H9 (cell line): ENCODE data around the gene MAPK11. TPM values are rescaled to one million over a fixed set of nuclear protein-coding genes. Genes with fewer than 3 reads are reported as not detected.

Experiments
- DNase-seq: peaks from one replicate; pipeline ENCODE4 v3.0.0-alpha.2; 2017
- H2AFZ ChIP-seq: one replicate; pipeline ENCODE4 v1.6.1; 2013; ENCODE audit warnings: mild to moderate bottlenecking, low read length, control low read depth, moderate library complexity
- H2AK5ac ChIP-seq: 2 replicates; pipeline ENCODE4 v1.6.1; 2013; ENCODE audit warnings: low read length, control low read depth, mixed read lengths; ENCODE audit not compliant: insufficient read length
- H2BK120ac ChIP-seq: one replicate; pipeline ENCODE4 v1.6.1; 2013; ENCODE audit warnings: low read depth, mild to moderate bottlenecking, low read length, control low read depth, inconsistent platforms; ENCODE audit not compliant: poor library complexity, severe bottlenecking
- H2BK12ac ChIP-seq: 2 replicates; pipeline ENCODE4 v1.6.1; 2013; ENCODE audit warnings: low read length, control low read depth, mixed read lengths, low read depth; ENCODE audit not compliant: insufficient read length
- H2BK15ac ChIP-seq: 2 replicates; pipeline ENCODE4 v1.6.1; 2013; ENCODE audit warnings: low read depth, low read length, control low read depth
- H2BK20ac ChIP-seq: one replicate; pipeline ENCODE4 v1.6.1; 2013; ENCODE audit warnings: low read depth, mild to moderate bottlenecking, low read length, control low read depth, inconsistent platforms; ENCODE audit not compliant: poor library complexity, severe bottlenecking
- H2BK5ac ChIP-seq: 2 replicates; pipeline ENCODE4 v1.6.1; 2013; ENCODE audit warnings: low read length, control low read depth, mixed read lengths; ENCODE audit not compliant: insufficient read length
- H3K14ac ChIP-seq: 2 replicates; pipeline ENCODE4 v1.6.1; 2013; ENCODE audit warnings: low read length, control low read depth; ENCODE audit not compliant: insufficient read depth
- H3K18ac ChIP-seq: 2 replicates; pipeline ENCODE4 v1.6.1; 2013; ENCODE audit warnings: low read depth, mild to moderate bottlenecking, mixed read lengths, low read length, control low read depth; ENCODE audit not compliant: insufficient read length
- H3K23ac ChIP-seq: 2 replicates; pipeline ENCODE4 v1.6.1; 2013; ENCODE audit warnings: low read length, control low read depth, mixed read lengths, low read depth; ENCODE audit not compliant: insufficient read length
- H3K23me2 ChIP-seq: 2 replicates; pipeline ENCODE4 v1.6.1; 2013; ENCODE audit warnings: low read depth, mild to moderate bottlenecking, mixed read lengths, low read length, control low read depth; ENCODE audit not compliant: insufficient read length, poor library complexity, severe bottlenecking
- H3K27ac ChIP-seq: 2 replicates; pipeline ENCODE4 v1.5.1; 2013; ENCODE audit warnings: low read length, control low read depth, mixed read lengths, low read depth; ENCODE audit not compliant: insufficient read length
- H3K27me3 ChIP-seq: 2 replicates; pipeline ENCODE4 v1.6.1; 2013; ENCODE audit warnings: low read length, control low read depth, inconsistent platforms; ENCODE audit not compliant: insufficient read depth
- H3K4ac ChIP-seq: 2 replicates; pipeline ENCODE4 v1.6.1; 2013; ENCODE audit warnings: low read depth, mild to moderate bottlenecking, control low read depth, inconsistent platforms, low read length, moderate library complexity
- H3K4me1 ChIP-seq: 2 replicates; pipeline ENCODE4 v1.6.1; 2013; ENCODE audit warnings: low read length, control low read depth, inconsistent platforms; ENCODE audit not compliant: insufficient read depth
- H3K4me2 ChIP-seq: 2 replicates; pipeline ENCODE4 v1.6.1; 2013; ENCODE audit warnings: low read length, control low read depth, mixed read lengths; ENCODE audit not compliant: insufficient read length, insufficient read depth
- H3K56ac ChIP-seq: 2 replicates; pipeline ENCODE4 v1.6.1; 2013; ENCODE audit warnings: low read depth, mild to moderate bottlenecking, mixed read lengths, low read length, control low read depth; ENCODE audit not compliant: insufficient read length
- H3K79me1 ChIP-seq: 2 replicates; pipeline ENCODE4 v1.6.1; 2013; ENCODE audit warnings: low read depth, mild to moderate bottlenecking, moderate library complexity, low read length, control low read depth, inconsistent platforms; ENCODE audit not compliant: insufficient read depth, poor library complexity, severe bottlenecking
- H3K79me2 ChIP-seq: 2 replicates; pipeline ENCODE4 v1.6.1; 2013; ENCODE audit warnings: low read length, control low read depth, inconsistent platforms; ENCODE audit not compliant: insufficient read depth
- H3K9ac ChIP-seq: 2 replicates; pipeline ENCODE4 v1.6.1; 2013; ENCODE audit warnings: low read length, control low read depth, mixed read lengths; ENCODE audit not compliant: insufficient read length; ENCODE audit errors: extremely low read depth
- H3K9me3 ChIP-seq: one replicate; pipeline ENCODE4 v1.6.1; 2013; ENCODE audit warnings: low read depth, low read length, inconsistent platforms; ENCODE audit not compliant: control insufficient read depth
- H3T11ph ChIP-seq: one replicate; pipeline ENCODE4 v1.6.1; 2013; ENCODE audit warnings: mild to moderate bottlenecking, low read length, control low read depth, inconsistent platforms
- H4K20me1 ChIP-seq: one replicate; pipeline ENCODE4 v1.6.1; 2013; ENCODE audit not compliant: control insufficient read depth, insufficient read length, insufficient read depth
- H4K5ac ChIP-seq: 2 replicates; pipeline ENCODE4 v1.6.1; 2013; ENCODE audit warnings: low read depth, mild to moderate bottlenecking, mixed read lengths, low read length, control low read depth; ENCODE audit not compliant: insufficient read length
- H4K8ac ChIP-seq: replicated peaks from 2 replicates; pipeline ENCODE4 v1.6.1; 2013; ENCODE audit warnings: low read length, control low read depth, mixed read lengths, low read depth; ENCODE audit not compliant: insufficient read length
- H4K91ac ChIP-seq: 2 replicates; pipeline ENCODE4 v1.6.1; 2013; ENCODE audit warnings: low read depth, mild to moderate bottlenecking, moderate library complexity, mixed read lengths, low read length, control low read depth; ENCODE audit not compliant: insufficient read length
- H3K27ac Mint-ChIP-seq, 3 experiments: 2 replicates in 2 of 3; 3 replicates in 1 of 3; pipeline ENCODE4 v1.8.0; 2020 to 2021; ENCODE audit warnings: mixed read lengths in 3 of 3, mild to moderate bottlenecking in 1 of 3, moderate library complexity in 1 of 3
- H3K27me3 Mint-ChIP-seq: 2 replicates; pipeline ENCODE4 v1.8.0; 2021; ENCODE audit warnings: low read depth, mild to moderate bottlenecking, moderate library complexity, mixed read lengths
- H3K36me3 Mint-ChIP-seq, 3 experiments: 2 replicates in 2 of 3; 3 replicates in 1 of 3; pipeline ENCODE4 v1.8.0; 2020 to 2021; ENCODE audit warnings: low read depth in 3 of 3, mixed read lengths in 3 of 3; ENCODE audit not compliant: insufficient read depth in 1 of 3
- H3K4me1 Mint-ChIP-seq, 2 experiments: 2 replicates each; pipeline ENCODE4 v1.8.0; 2020; ENCODE audit warnings: mixed read lengths in 2 of 2
- H3K4me3 Mint-ChIP-seq, 2 experiments: 2 replicates in 1 of 2; 3 replicates in 1 of 2; pipeline ENCODE4 v1.8.0; 2020 to 2021; ENCODE audit warnings: mild to moderate bottlenecking in 2 of 2, mixed read lengths in 2 of 2, moderate library complexity in 1 of 2
- H3K9me3 Mint-ChIP-seq, 2 experiments: 2 replicates in 1 of 2; 3 replicates in 1 of 2; pipeline ENCODE4 v1.8.0; 2020; ENCODE audit warnings: mild to moderate bottlenecking in 2 of 2, mixed read lengths in 2 of 2, moderate library complexity in 1 of 2
- WGBS: extraction: QIAGEN DNeasy Blood & Tissue Kit; methylation state at CpG from one replicate; pipeline ENCODE4 v1.1.7; 2013; ENCODE audit warnings: missing lambda C conversion rate, low lambda C conversion rate, mixed read lengths; ENCODE audit not compliant: insufficient read length; ENCODE audit errors: extremely low coverage; 5-methylcytosine and 5-hydroxymethylcytosine counted together
- total RNA-seq: library from RNA; stranded (reverse); gene quantifications from 2 replicates; pipeline ENCODE4 v1.2.1, GENCODE V29; 2021
- TF ChIP-seq, protein P1 (sequence below): fragments of 200-600 bp; sonication (generic); conservative IDR thresholded peaks from 3 replicates; pipeline ENCODE4 v1.8.0; 2021; ENCODE audit warnings: antibody characterized with exemption, mild to moderate bottlenecking

The MAPK11 gene
- total RNA-seq, 1 experiment from 2014 or later, result 1.5 TPM

DNA sequence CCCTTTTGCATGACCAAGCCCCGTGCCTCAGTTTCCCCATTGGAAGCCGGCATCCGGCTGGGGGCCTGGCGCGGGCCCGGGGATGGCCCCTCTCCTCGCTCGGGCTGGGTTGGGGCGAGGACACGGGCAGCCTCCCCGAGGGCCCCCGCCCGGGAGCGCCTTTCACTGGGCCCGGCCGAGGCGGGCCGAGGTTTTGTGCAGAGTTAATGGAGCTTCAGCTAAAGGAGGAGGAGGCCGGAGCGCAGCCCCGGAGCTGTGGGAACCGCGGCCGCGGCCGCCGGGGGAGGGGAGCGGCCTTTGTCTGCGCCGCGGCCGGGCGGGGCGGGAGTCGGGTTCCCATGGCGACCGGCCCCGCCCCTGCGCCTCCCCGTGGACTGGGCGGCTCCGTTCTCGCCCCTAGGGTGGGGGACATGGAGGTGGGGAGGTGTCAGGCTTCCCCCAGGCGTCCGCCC, 1.4 kb upstream of the MAPK11 start:
- TF ChIP-seq, protein P1, sequence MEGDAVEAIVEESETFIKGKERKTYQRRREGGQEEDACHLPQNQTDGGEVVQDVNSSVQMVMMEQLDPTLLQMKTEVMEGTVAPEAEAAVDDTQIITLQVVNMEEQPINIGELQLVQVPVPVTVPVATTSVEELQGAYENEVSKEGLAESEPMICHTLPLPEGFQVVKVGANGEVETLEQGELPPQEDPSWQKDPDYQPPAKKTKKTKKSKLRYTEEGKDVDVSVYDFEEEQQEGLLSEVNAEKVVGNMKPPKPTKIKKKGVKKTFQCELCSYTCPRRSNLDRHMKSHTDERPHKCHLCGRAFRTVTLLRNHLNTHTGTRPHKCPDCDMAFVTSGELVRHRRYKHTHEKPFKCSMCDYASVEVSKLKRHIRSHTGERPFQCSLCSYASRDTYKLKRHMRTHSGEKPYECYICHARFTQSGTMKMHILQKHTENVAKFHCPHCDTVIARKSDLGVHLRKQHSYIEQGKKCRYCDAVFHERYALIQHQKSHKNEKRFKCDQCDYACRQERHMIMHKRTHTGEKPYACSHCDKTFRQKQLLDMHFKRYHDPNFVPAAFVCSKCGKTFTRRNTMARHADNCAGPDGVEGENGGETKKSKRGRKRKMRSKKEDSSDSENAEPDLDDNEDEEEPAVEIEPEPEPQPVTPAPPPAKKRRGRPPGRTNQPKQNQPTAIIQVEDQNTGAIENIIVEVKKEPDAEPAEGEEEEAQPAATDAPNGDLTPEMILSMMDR, result no peak
- Histone ChIP-seq H4K5ac (no peak overlapping the region), H4K8ac (no peak overlapping the region), H2BK5ac (no peak overlapping the region), H2AK5ac (no peak overlapping the region), H3K18ac (no peak overlapping the region), H3K23ac (no peak overlapping the region), H3K79me2 (no peaks in the 10 kb centered on the region), H3K14ac (no peak overlapping the region), H3K56ac (no peak overlapping the region), H4K91ac (no peak overlapping the region), H3K79me1 (no peaks in the 10 kb centered on the region), H3K27ac (no peak overlapping the region), H4K20me1 (no peaks in the 10 kb centered on the region), H3T11ph (no peak overlapping the region), H2AFZ (no peak overlapping the region), H3K9me3 (no peaks in the 10 kb centered on the region), H2BK15ac (no peak overlapping the region), H2BK20ac (no peak overlapping the region), H3K4me2 (peak overlapping the region; percentile 12), H3K23me2 (peaks cover 5% of the 10 kb centered on the region), H2BK12ac (no peak overlapping the region), H3K4ac (no peak overlapping the region), H2BK120ac (no peak overlapping the region), H3K27me3 (peaks cover 15% of the 10 kb centered on the region; the same call in 1 of the 2 replicates), H3K9ac (no peak overlapping the region), H3K4me1 (no peaks in the 10 kb centered on the region)
- peak; percentile 65 for DNase-seq
- H3K4me1 Mint-ChIP-seq, result peaks cover 2 to 12% of the 10 kb centered on the region in 2 experiments; a peak in 3 of 4 replicates
- no CpG with 5 or more reads among the region's 45 CpGs for WGBS
- peaks cover 3 to 13% of the 10 kb centered on the region in 2 experiments for H3K9me3 Mint-ChIP-seq
- H3K27ac Mint-ChIP-seq, result no peak overlapping the region
- H3K27me3 Mint-ChIP-seq, result peaks cover 48% of the 10 kb centered on the region
- H3K4me3 Mint-ChIP-seq, result peak overlapping the region in 1 of 2 experiments; percentile 74; a peak in 1 of 5 replicates
- H3K36me3 Mint-ChIP-seq, result peaks cover 12 to 25% (median 20%) of the 10 kb centered on the region in 3 experiments
